Glutamatergic neuron (in vitro differentiated cells): ENCODE results near the gene BSND. TPM values are rescaled to one million over a fixed set of nuclear protein-coding genes. Genes with fewer than 3 reads are reported as not detected.

ENCODE experiments used
- DNase-seq: peaks from one replicate; pipeline ENCODE4 v3.0.0; 2022
- H3K27ac Mint-ChIP-seq: one replicate; pipeline ENCODE4 v1.8.0; 2020; ENCODE audit warnings: mild to moderate bottlenecking, mixed read lengths, inconsistent platforms; ENCODE audit not compliant: unreplicated experiment
- H3K27me3 Mint-ChIP-seq: one replicate; pipeline ENCODE4 v1.8.0; 2020; ENCODE audit warnings: mild to moderate bottlenecking, moderate library complexity, mixed read lengths, inconsistent platforms; ENCODE audit not compliant: unreplicated experiment
- H3K36me3 Mint-ChIP-seq: one replicate; pipeline ENCODE4 v1.8.0; 2020; ENCODE audit warnings: mild to moderate bottlenecking, mixed read lengths, inconsistent platforms; ENCODE audit not compliant: unreplicated experiment
- H3K4me1 Mint-ChIP-seq: one replicate; pipeline ENCODE4 v1.8.0; 2020; ENCODE audit warnings: mild to moderate bottlenecking, low read depth, mixed read lengths, inconsistent platforms; ENCODE audit not compliant: unreplicated experiment
- H3K4me3 Mint-ChIP-seq: one replicate; pipeline ENCODE4 v1.8.0; 2020; ENCODE audit warnings: mild to moderate bottlenecking, mixed read lengths, inconsistent platforms; ENCODE audit not compliant: unreplicated experiment
- H3K9me3 Mint-ChIP-seq: one replicate; pipeline ENCODE4 v1.8.0; 2020; ENCODE audit warnings: mild to moderate bottlenecking, moderate library complexity, mixed read lengths, inconsistent platforms; ENCODE audit not compliant: unreplicated experiment
- total RNA-seq: library from RNA; stranded (reverse); fragmentation: NEBNext Ultra II Directional; extraction: Animal tissue kit (Norgen Biotek cat#: 25700); gene quantifications from one replicate; pipeline ENCODE4 v1.2.1, GENCODE V29; 2021; ENCODE audit not compliant: unreplicated experiment
- TF ChIP-seq, protein P1 (sequence below): fragments of 200-600 bp; sonication (generic); IDR thresholded peaks from one replicate; pipeline ENCODE4 v1.5.0; 2021; ENCODE audit not compliant: partially characterized antibody, unreplicated experiment

BSND gene
- total RNA-seq, 1 donor from 2014 or later, result not detected

DNA sequence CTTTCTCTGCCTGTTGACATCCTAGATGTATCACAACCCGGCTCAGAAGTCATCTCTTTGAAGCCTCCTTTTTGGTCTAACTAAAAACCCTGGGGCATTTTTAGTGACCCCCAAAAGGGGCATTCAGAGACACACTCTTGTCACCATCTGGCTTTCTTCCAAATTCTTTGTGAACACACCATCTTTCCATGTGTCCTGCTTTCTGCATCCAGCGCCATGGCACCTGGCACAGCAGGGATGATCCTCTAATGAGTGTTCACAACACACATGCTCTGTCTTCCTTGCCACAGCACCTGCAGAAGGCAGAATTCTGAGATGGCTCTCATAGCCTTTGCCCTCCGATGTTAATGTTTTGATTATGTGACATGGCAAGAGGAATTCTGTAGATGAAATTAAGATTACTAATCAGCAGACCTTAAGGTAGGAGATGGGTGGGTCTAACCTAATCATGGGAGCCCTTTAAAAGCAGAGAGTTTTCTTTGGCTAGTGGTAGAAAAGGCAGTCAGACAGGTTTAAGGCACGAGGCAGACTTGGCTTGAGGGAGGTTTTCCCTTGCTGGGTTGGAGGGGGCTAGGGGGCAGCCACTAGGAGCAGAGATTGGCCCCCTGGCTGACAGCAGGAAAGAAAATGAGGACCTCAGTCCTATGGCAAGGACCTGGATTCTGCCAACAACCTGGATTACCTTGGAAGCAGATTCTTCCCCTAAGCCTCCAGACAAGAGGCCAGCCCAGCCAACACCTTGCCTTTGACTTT is 23.2 kb upstream of the BSND start:
- Mint-ChIP-seq H3K36me3 (no peaks in the 10 kb centered on the region), H3K27ac (no peak overlapping the region), H3K4me3 (no peak overlapping the region), H3K27me3 (peaks cover 12% of the 10 kb centered on the region), H3K9me3 (peaks cover 9% of the 10 kb centered on the region), H3K4me1 (peaks cover 23% of the 10 kb centered on the region)
- DNase-seq, result no peak
- TF ChIP-seq, protein P1, sequence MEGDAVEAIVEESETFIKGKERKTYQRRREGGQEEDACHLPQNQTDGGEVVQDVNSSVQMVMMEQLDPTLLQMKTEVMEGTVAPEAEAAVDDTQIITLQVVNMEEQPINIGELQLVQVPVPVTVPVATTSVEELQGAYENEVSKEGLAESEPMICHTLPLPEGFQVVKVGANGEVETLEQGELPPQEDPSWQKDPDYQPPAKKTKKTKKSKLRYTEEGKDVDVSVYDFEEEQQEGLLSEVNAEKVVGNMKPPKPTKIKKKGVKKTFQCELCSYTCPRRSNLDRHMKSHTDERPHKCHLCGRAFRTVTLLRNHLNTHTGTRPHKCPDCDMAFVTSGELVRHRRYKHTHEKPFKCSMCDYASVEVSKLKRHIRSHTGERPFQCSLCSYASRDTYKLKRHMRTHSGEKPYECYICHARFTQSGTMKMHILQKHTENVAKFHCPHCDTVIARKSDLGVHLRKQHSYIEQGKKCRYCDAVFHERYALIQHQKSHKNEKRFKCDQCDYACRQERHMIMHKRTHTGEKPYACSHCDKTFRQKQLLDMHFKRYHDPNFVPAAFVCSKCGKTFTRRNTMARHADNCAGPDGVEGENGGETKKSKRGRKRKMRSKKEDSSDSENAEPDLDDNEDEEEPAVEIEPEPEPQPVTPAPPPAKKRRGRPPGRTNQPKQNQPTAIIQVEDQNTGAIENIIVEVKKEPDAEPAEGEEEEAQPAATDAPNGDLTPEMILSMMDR, result no peak

DNA sequence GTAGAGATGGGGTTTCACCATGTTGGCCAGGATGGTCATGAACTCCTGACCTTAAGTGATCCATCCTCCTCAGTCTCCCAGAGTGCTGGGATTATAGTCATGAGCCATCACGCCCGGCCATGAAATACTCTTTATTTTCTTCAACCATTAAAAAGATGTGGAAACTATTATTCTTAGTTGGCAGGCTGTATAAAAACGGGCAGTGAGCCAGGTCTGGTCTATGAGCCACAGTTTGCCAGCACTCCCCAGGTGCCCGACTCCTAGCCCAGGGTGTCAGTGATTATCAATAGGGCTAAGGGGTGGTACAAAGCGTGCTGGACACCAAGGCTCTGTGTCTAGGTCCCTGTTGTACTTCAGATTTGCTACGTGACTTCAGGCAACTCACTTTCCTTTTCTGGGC is 22.0 kb upstream of the BSND start:
- peaks cover 18% of the 10 kb centered on the region for H3K27me3 Mint-ChIP-seq
- no peak for DNase-seq
- TF ChIP-seq, protein P1, result no peak

GRCh38 chr1:54977533-54978297 is 21.0 kb upstream of the BSND start:
- Mint-ChIP-seq H3K9me3 (peaks cover 11% of the 10 kb centered on the region), H3K27ac (no peak overlapping the region), H3K36me3 (no peaks in the 10 kb centered on the region), H3K27me3 (peaks cover 19% of the 10 kb centered on the region), H3K4me3 (no peak overlapping the region), H3K4me1 (peaks cover 22% of the 10 kb centered on the region)
- TF ChIP-seq, protein P1, result no peak
- DNase-seq, result no peak

More for the DNA sequence above, 22.0 kb upstream of the BSND start:
- Mint-ChIP-seq H3K36me3 (no peaks in the 10 kb centered on the region), H3K27ac (no peak overlapping the region), H3K9me3 (peaks cover 11% of the 10 kb centered on the region), H3K4me3 (no peak overlapping the region), H3K4me1 (peaks cover 23% of the 10 kb centered on the region)

- no peak overlapping the region for H3K27ac Mint-ChIP-seq
- no peaks in the 10 kb centered on the region for H3K36me3 Mint-ChIP-seq
- DNase-seq, result no peak
- peaks cover 12% of the 10 kb centered on the region for H3K4me1 Mint-ChIP-seq
- no peak overlapping the region for H3K4me3 Mint-ChIP-seq
- peaks cover 2% of the 10 kb centered on the region for H3K9me3 Mint-ChIP-seq
- TF ChIP-seq, protein P1, result no peak
- peaks cover 12% of the 10 kb centered on the region for H3K27me3 Mint-ChIP-seq
Observed at GRCh38 chr1:54978528-54979326, 20.0 kb upstream of the BSND start.
